Upper lobe of left lung (tissue), 4 donors: ENCODE measurements around the gene RBP4.

Experiments used
- POLR2A ChIP-seq, 4 donors: fragments of 450-650 bp; IDR thresholded peaks; one replicate each; pipeline ENCODE4 v1.5.1; 2016 to 2017; ENCODE audit warnings: antibody characterized with exemption in 4 of 4, mild to moderate bottlenecking in 2 of 4
- TF ChIP-seq, protein P1 (sequence below), 6 experiments: fragments of 450-650 bp in 4 of 6; fragments of 200-600 bp in 2 of 6; sonication (generic) in 2 of 6; IDR thresholded peaks; one replicate each; pipeline ENCODE4 v1.5.1; 2016 to 2019; ENCODE audit warnings: antibody characterized with exemption in 6 of 6

DNA sequence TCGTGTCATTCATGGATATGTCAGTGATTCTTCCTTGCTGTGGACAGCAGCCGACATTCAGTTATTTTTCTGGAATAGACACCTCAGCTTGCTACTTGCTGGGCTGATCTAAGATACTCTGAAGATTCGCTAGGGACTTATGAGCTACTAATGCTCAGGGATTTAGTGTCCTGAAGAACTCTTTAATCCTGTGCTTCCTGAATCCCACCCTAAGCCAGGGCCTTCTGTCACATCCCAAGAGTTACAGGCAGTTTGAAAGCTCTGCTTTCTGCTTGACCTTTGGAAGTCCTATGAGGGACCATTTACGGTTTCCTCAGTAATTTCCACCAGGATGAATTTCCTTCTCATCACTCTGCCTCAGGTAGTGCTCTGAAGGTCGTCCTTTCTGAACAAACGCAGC lies 11.3 kb upstream of the RBP4 start, which contains the start of gene PDE6C:
- TF ChIP-seq POLR2A (IDR thresholded peaks at IDR 0.05) = no peak
- TF ChIP-seq, protein P1, sequence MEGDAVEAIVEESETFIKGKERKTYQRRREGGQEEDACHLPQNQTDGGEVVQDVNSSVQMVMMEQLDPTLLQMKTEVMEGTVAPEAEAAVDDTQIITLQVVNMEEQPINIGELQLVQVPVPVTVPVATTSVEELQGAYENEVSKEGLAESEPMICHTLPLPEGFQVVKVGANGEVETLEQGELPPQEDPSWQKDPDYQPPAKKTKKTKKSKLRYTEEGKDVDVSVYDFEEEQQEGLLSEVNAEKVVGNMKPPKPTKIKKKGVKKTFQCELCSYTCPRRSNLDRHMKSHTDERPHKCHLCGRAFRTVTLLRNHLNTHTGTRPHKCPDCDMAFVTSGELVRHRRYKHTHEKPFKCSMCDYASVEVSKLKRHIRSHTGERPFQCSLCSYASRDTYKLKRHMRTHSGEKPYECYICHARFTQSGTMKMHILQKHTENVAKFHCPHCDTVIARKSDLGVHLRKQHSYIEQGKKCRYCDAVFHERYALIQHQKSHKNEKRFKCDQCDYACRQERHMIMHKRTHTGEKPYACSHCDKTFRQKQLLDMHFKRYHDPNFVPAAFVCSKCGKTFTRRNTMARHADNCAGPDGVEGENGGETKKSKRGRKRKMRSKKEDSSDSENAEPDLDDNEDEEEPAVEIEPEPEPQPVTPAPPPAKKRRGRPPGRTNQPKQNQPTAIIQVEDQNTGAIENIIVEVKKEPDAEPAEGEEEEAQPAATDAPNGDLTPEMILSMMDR (IDR thresholded peaks at IDR 0.05) = no peak
